Measurements from ENCODE around the gene TRIM75.
A peak's percentile ranks its signal among the peaks of the same experiment; 100 is the strongest.

TRIM75 gene

GRCh38 chr4:165096776-165097175 lies 43.1 kb downstream of the TRIM75 start:
- TF ChIP-seq CTCF (IDR thresholded peaks at IDR 0.05; ENCODE audit: insufficient read depth, low read depth, low read length, missing control alignments), result peak; percentile 55
- peak; percentile 25 for DNase-seq (ENCODE audit: low read depth)

GRCh38 chr4:165101641-165102040 lies 48.0 kb downstream of the TRIM75 start:
- TF ChIP-seq CTCF (IDR thresholded peaks at IDR 0.05; ENCODE audit: insufficient read depth, low read depth, low read length, missing control alignments), result no peak
- no peak for DNase-seq (ENCODE audit: low read depth)
- H3K4me3 ChIP-seq (ENCODE audit: low read length), result no peak overlapping the region

More at GRCh38 chr4:165096776-165097175, 43.1 kb downstream of the TRIM75 start:
- H3K4me3 ChIP-seq (ENCODE audit: low read length), result no peak overlapping the region

GRCh38 chr4:165106518-165106917 lies 52.9 kb downstream of the TRIM75 start:
- TF ChIP-seq CTCF (IDR thresholded peaks at IDR 0.05; ENCODE audit: insufficient read depth, low read depth, low read length, missing control alignments), result no peak
- no peak overlapping the region for H3K4me3 ChIP-seq (ENCODE audit: low read length)
- DNase-seq (ENCODE audit: low read depth), result no peak
